H9 (cell line): ENCODE data around the gene NECAP2. TPM values are rescaled to one million over a fixed set of nuclear protein-coding genes. Genes with fewer than 3 reads are reported as not detected.

Experiments
- DNase-seq: peaks from one replicate; pipeline ENCODE4 v3.0.0-alpha.2; 2017
- H2AFZ ChIP-seq: one replicate; pipeline ENCODE4 v1.6.1; 2013; ENCODE audit warnings: mild to moderate bottlenecking, low read length, control low read depth, moderate library complexity
- H2AK5ac ChIP-seq: 2 replicates; pipeline ENCODE4 v1.6.1; 2013; ENCODE audit warnings: low read length, control low read depth, mixed read lengths; ENCODE audit not compliant: insufficient read length
- H2BK120ac ChIP-seq: one replicate; pipeline ENCODE4 v1.6.1; 2013; ENCODE audit warnings: low read depth, mild to moderate bottlenecking, low read length, control low read depth, inconsistent platforms; ENCODE audit not compliant: poor library complexity, severe bottlenecking
- H2BK12ac ChIP-seq: 2 replicates; pipeline ENCODE4 v1.6.1; 2013; ENCODE audit warnings: low read length, control low read depth, mixed read lengths, low read depth; ENCODE audit not compliant: insufficient read length
- H2BK15ac ChIP-seq: 2 replicates; pipeline ENCODE4 v1.6.1; 2013; ENCODE audit warnings: low read depth, low read length, control low read depth
- H2BK20ac ChIP-seq: one replicate; pipeline ENCODE4 v1.6.1; 2013; ENCODE audit warnings: low read depth, mild to moderate bottlenecking, low read length, control low read depth, inconsistent platforms; ENCODE audit not compliant: poor library complexity, severe bottlenecking
- H2BK5ac ChIP-seq: 2 replicates; pipeline ENCODE4 v1.6.1; 2013; ENCODE audit warnings: low read length, control low read depth, mixed read lengths; ENCODE audit not compliant: insufficient read length
- H3K14ac ChIP-seq: 2 replicates; pipeline ENCODE4 v1.6.1; 2013; ENCODE audit warnings: low read length, control low read depth; ENCODE audit not compliant: insufficient read depth
- H3K18ac ChIP-seq: 2 replicates; pipeline ENCODE4 v1.6.1; 2013; ENCODE audit warnings: low read depth, mild to moderate bottlenecking, mixed read lengths, low read length, control low read depth; ENCODE audit not compliant: insufficient read length
- H3K23ac ChIP-seq: 2 replicates; pipeline ENCODE4 v1.6.1; 2013; ENCODE audit warnings: low read length, control low read depth, mixed read lengths, low read depth; ENCODE audit not compliant: insufficient read length
- H3K23me2 ChIP-seq: 2 replicates; pipeline ENCODE4 v1.6.1; 2013; ENCODE audit warnings: low read depth, mild to moderate bottlenecking, mixed read lengths, low read length, control low read depth; ENCODE audit not compliant: insufficient read length, poor library complexity, severe bottlenecking
- H3K27ac ChIP-seq: 2 replicates; pipeline ENCODE4 v1.5.1; 2013; ENCODE audit warnings: low read length, control low read depth, mixed read lengths, low read depth; ENCODE audit not compliant: insufficient read length
- H3K27me3 ChIP-seq: 2 replicates; pipeline ENCODE4 v1.6.1; 2013; ENCODE audit warnings: low read length, control low read depth, inconsistent platforms; ENCODE audit not compliant: insufficient read depth
- H3K4ac ChIP-seq: 2 replicates; pipeline ENCODE4 v1.6.1; 2013; ENCODE audit warnings: low read depth, mild to moderate bottlenecking, control low read depth, inconsistent platforms, low read length, moderate library complexity
- H3K4me1 ChIP-seq: 2 replicates; pipeline ENCODE4 v1.6.1; 2013; ENCODE audit warnings: low read length, control low read depth, inconsistent platforms; ENCODE audit not compliant: insufficient read depth
- H3K4me2 ChIP-seq: 2 replicates; pipeline ENCODE4 v1.6.1; 2013; ENCODE audit warnings: low read length, control low read depth, mixed read lengths; ENCODE audit not compliant: insufficient read length, insufficient read depth
- H3K56ac ChIP-seq: 2 replicates; pipeline ENCODE4 v1.6.1; 2013; ENCODE audit warnings: low read depth, mild to moderate bottlenecking, mixed read lengths, low read length, control low read depth; ENCODE audit not compliant: insufficient read length
- H3K79me1 ChIP-seq: 2 replicates; pipeline ENCODE4 v1.6.1; 2013; ENCODE audit warnings: low read depth, mild to moderate bottlenecking, moderate library complexity, low read length, control low read depth, inconsistent platforms; ENCODE audit not compliant: insufficient read depth, poor library complexity, severe bottlenecking
- H3K79me2 ChIP-seq: 2 replicates; pipeline ENCODE4 v1.6.1; 2013; ENCODE audit warnings: low read length, control low read depth, inconsistent platforms; ENCODE audit not compliant: insufficient read depth
- H3K9ac ChIP-seq: 2 replicates; pipeline ENCODE4 v1.6.1; 2013; ENCODE audit warnings: low read length, control low read depth, mixed read lengths; ENCODE audit not compliant: insufficient read length; ENCODE audit errors: extremely low read depth
- H3K9me3 ChIP-seq: one replicate; pipeline ENCODE4 v1.6.1; 2013; ENCODE audit warnings: low read depth, low read length, inconsistent platforms; ENCODE audit not compliant: control insufficient read depth
- H3T11ph ChIP-seq: one replicate; pipeline ENCODE4 v1.6.1; 2013; ENCODE audit warnings: mild to moderate bottlenecking, low read length, control low read depth, inconsistent platforms
- H4K20me1 ChIP-seq: one replicate; pipeline ENCODE4 v1.6.1; 2013; ENCODE audit not compliant: control insufficient read depth, insufficient read length, insufficient read depth
- H4K5ac ChIP-seq: 2 replicates; pipeline ENCODE4 v1.6.1; 2013; ENCODE audit warnings: low read depth, mild to moderate bottlenecking, mixed read lengths, low read length, control low read depth; ENCODE audit not compliant: insufficient read length
- H4K8ac ChIP-seq: replicated peaks from 2 replicates; pipeline ENCODE4 v1.6.1; 2013; ENCODE audit warnings: low read length, control low read depth, mixed read lengths, low read depth; ENCODE audit not compliant: insufficient read length
- H4K91ac ChIP-seq: 2 replicates; pipeline ENCODE4 v1.6.1; 2013; ENCODE audit warnings: low read depth, mild to moderate bottlenecking, moderate library complexity, mixed read lengths, low read length, control low read depth; ENCODE audit not compliant: insufficient read length
- H3K27ac Mint-ChIP-seq, 3 experiments: 2 replicates in 2 of 3; 3 replicates in 1 of 3; pipeline ENCODE4 v1.8.0; 2020 to 2021; ENCODE audit warnings: mixed read lengths in 3 of 3, mild to moderate bottlenecking in 1 of 3, moderate library complexity in 1 of 3
- H3K27me3 Mint-ChIP-seq: 2 replicates; pipeline ENCODE4 v1.8.0; 2021; ENCODE audit warnings: low read depth, mild to moderate bottlenecking, moderate library complexity, mixed read lengths
- H3K36me3 Mint-ChIP-seq, 3 experiments: 2 replicates in 2 of 3; 3 replicates in 1 of 3; pipeline ENCODE4 v1.8.0; 2020 to 2021; ENCODE audit warnings: low read depth in 3 of 3, mixed read lengths in 3 of 3; ENCODE audit not compliant: insufficient read depth in 1 of 3
- H3K4me1 Mint-ChIP-seq, 2 experiments: 2 replicates each; pipeline ENCODE4 v1.8.0; 2020; ENCODE audit warnings: mixed read lengths in 2 of 2
- H3K4me3 Mint-ChIP-seq, 2 experiments: 2 replicates in 1 of 2; 3 replicates in 1 of 2; pipeline ENCODE4 v1.8.0; 2020 to 2021; ENCODE audit warnings: mild to moderate bottlenecking in 2 of 2, mixed read lengths in 2 of 2, moderate library complexity in 1 of 2
- H3K9me3 Mint-ChIP-seq, 2 experiments: 2 replicates in 1 of 2; 3 replicates in 1 of 2; pipeline ENCODE4 v1.8.0; 2020; ENCODE audit warnings: mild to moderate bottlenecking in 2 of 2, mixed read lengths in 2 of 2, moderate library complexity in 1 of 2
- WGBS: extraction: QIAGEN DNeasy Blood & Tissue Kit; methylation state at CpG from one replicate; pipeline ENCODE4 v1.1.7; 2013; ENCODE audit warnings: missing lambda C conversion rate, low lambda C conversion rate, mixed read lengths; ENCODE audit not compliant: insufficient read length; ENCODE audit errors: extremely low coverage; 5-methylcytosine and 5-hydroxymethylcytosine counted together
- total RNA-seq: library from RNA; stranded (reverse); gene quantifications from 2 replicates; pipeline ENCODE4 v1.2.1, GENCODE V29; 2021
- TF ChIP-seq, protein P1 (sequence below): fragments of 200-600 bp; sonication (generic); conservative IDR thresholded peaks from 3 replicates; pipeline ENCODE4 v1.8.0; 2021; ENCODE audit warnings: antibody characterized with exemption, mild to moderate bottlenecking

Gene NECAP2
- total RNA-seq, 1 experiment from 2014 or later, result 33.2 TPM

DNA sequence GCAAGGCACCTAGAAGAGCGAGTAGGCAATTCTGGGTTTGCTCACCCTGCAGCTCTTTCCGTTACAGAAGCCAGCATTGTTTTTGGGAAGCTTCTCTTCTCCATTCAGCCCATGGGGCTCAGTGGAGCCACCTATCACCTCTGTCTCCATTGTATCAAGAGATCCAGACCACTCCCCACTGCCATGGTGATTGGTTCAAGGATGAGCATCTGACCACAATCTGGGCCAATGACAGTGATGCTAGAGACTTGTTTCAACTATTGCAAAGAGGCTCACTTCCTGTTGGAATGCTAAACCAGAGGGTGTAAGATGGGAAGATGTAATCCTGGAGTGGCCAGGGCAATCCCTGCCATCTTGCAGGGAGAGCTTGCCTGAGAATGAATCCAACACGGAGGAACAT is 9.9 kb upstream of the NECAP2 start:
- Histone ChIP-seq H3K14ac (no peak overlapping the region), H3K9me3 (no peaks in the 10 kb centered on the region), H3K27ac (no peak overlapping the region), H3K23ac (no peak overlapping the region), H4K5ac (no peak overlapping the region), H2BK15ac (no peak overlapping the region), H3K79me2 (no peaks in the 10 kb centered on the region), H2BK5ac (no peak overlapping the region), H3K79me1 (no peaks in the 10 kb centered on the region), H4K20me1 (no peaks in the 10 kb centered on the region), H2BK12ac (no peak overlapping the region), H3K23me2 (no peaks in the 10 kb centered on the region), H3K4ac (no peak overlapping the region), H3K56ac (no peak overlapping the region), H3K18ac (no peak overlapping the region), H3T11ph (no peak overlapping the region), H2AFZ (peak overlapping the region; percentile 11), H2BK120ac (no peak overlapping the region), H3K9ac (no peak overlapping the region), H2AK5ac (no peak overlapping the region), H2BK20ac (no peak overlapping the region), H3K4me1 (peaks cover 4% of the 10 kb centered on the region; the same call in 1 of the 2 replicates), H3K4me2 (no peak overlapping the region), H4K8ac (no peak overlapping the region), H3K27me3 (no peaks in the 10 kb centered on the region), H4K91ac (no peak overlapping the region)
- peak; percentile 69 for DNase-seq
- H3K9me3 Mint-ChIP-seq, result no peaks in the 10 kb centered on the region; a peak in 1 of 5 replicates
- WGBS, result no CpG with 5 or more reads among the region's 3 CpGs
- no peak overlapping the region; a peak in 1 of 5 replicates for H3K4me3 Mint-ChIP-seq
- H3K27ac Mint-ChIP-seq, result no peak overlapping the region
- peaks cover 5% of the 10 kb centered on the region for H3K27me3 Mint-ChIP-seq
- peaks cover 7 to 9% of the 10 kb centered on the region in 2 experiments for H3K4me1 Mint-ChIP-seq
- TF ChIP-seq, protein P1, sequence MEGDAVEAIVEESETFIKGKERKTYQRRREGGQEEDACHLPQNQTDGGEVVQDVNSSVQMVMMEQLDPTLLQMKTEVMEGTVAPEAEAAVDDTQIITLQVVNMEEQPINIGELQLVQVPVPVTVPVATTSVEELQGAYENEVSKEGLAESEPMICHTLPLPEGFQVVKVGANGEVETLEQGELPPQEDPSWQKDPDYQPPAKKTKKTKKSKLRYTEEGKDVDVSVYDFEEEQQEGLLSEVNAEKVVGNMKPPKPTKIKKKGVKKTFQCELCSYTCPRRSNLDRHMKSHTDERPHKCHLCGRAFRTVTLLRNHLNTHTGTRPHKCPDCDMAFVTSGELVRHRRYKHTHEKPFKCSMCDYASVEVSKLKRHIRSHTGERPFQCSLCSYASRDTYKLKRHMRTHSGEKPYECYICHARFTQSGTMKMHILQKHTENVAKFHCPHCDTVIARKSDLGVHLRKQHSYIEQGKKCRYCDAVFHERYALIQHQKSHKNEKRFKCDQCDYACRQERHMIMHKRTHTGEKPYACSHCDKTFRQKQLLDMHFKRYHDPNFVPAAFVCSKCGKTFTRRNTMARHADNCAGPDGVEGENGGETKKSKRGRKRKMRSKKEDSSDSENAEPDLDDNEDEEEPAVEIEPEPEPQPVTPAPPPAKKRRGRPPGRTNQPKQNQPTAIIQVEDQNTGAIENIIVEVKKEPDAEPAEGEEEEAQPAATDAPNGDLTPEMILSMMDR, result no peak
- no peaks in the 10 kb centered on the region for H3K36me3 Mint-ChIP-seq
